ENCODE results near the gene CTNND2. TPM values are rescaled to one million over a fixed set of nuclear protein-coding genes. Genes with fewer than 3 reads are reported as not detected.

CTNND2 gene
- total RNA-seq, 3 donors from 2014 or later (not counting 1 experiment from before 2014, with no cell fraction given), result not detected

DNA sequence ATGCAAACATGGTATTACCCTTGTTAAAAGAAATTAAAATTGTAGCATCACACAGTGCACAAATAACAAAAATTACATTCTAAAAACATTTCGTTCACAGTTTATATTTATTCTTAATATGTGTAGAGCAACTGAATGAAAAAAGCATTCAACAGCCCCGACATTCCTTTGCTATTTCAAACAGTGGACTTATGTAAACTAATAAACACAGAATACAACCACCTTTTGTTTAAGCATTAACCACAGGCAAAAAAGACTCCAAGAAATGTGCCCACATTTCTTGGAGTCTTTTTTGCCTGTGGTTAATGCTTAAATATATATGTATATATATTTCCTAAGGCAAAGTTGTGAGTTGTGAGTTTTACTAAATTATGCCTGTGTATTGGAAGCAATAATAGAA, 610.7 kb downstream of the CTNND2 start:
- no peak for TF ChIP-seq CTCF (IDR thresholded peaks at IDR 0.05)
- Histone ChIP-seq H3K4me1 (ENCODE audit: control insufficient read depth, insufficient read depth, low read length) (no peaks in the 10 kb centered on the region), H3K27ac (ENCODE audit: low read length) (no peak overlapping the region), H3K36me3 (ENCODE audit: control insufficient read depth, insufficient read depth, low read length) (no peaks in the 10 kb centered on the region), H3K9me3 (ENCODE audit: control insufficient read depth, insufficient read depth, low read length) (no peaks in the 10 kb centered on the region), H3K4me3 (ENCODE audit: low read length) (no peak overlapping the region), H3K27me3 (ENCODE audit: control insufficient read depth, insufficient read depth, low read length) (no peaks in the 10 kb centered on the region)
- H3K9me3 Mint-ChIP-seq, result no peaks in the 10 kb centered on the region
- no peak overlapping the region for H3K27ac Mint-ChIP-seq
- ATAC-seq, result no peak
- peaks cover 0 to 1% of the 10 kb centered on the region in 2 donors for H3K27me3 Mint-ChIP-seq (ENCODE audit: low read depth in 2 of 2)
- H3K4me3 Mint-ChIP-seq, result no peak overlapping the region
- intact Hi-C loops (cut with micrococcal nuclease), result no loop called here
- H3K36me3 Mint-ChIP-seq, result no peaks in the 10 kb centered on the region
- H3K4me1 Mint-ChIP-seq, result peaks cover 0 to 4% of the 10 kb centered on the region in 2 donors
- WGBS (ENCODE audit: insufficient coverage), result 100% methylated on average over 1 of the region's 2 CpGs
- DNase-seq, result no peak

DNA sequence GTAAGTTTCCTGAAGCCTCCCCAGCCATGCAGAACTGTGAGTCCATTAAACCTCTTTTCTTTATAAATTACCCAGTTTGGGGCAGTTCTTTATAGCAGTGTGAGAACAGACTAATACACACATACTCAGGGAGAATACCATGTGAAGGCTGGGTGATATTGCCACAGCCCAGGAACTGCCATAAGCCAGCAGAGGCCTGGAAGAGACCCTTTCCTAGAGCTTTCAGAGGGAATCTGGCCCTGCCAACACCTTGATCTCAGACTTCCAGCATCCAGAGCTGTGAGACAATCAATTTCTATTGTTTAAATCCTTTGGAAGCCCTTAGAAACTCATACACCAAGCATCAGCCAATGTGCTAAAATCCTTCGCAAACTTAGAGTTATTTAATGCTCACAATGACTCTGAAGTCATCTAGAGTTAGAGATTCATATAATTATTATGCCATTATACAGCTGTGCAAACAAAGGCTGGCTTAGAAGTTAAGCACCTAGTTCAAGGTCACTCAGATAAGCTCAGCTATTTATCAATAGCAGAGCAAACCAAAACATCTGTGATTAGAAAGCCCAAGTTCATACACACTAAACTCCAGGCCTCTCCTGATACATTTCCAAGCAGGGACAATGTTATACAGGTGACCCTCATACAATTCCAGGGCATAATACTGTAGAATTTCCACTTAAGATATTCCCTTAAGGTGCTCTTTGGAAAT, 611.4 kb downstream of the CTNND2 start:
- Mint-ChIP-seq H3K9me3 (no peaks in the 10 kb centered on the region), H3K4me1 (peaks cover 0 to 4% of the 10 kb centered on the region in 2 donors), H3K27ac (no peak overlapping the region), H3K4me3 (no peak overlapping the region), H3K36me3 (no peaks in the 10 kb centered on the region), H3K27me3 (ENCODE audit: low read depth in 2 of 2) (peaks cover 0 to 3% of the 10 kb centered on the region in 2 donors)
- H3K36me3 ChIP-seq (ENCODE audit: control insufficient read depth, insufficient read depth, low read length), result no peaks in the 10 kb centered on the region
- no peaks in the 10 kb centered on the region for H3K4me1 ChIP-seq (ENCODE audit: control insufficient read depth, insufficient read depth, low read length)
- ATAC-seq (no peak), DNase-seq (no peak)
- TF ChIP-seq CTCF (IDR thresholded peaks at IDR 0.05), result no peak
- no peaks in the 10 kb centered on the region for H3K9me3 ChIP-seq (ENCODE audit: control insufficient read depth, insufficient read depth, low read length)
- no peak overlapping the region for H3K4me3 ChIP-seq (ENCODE audit: low read length)
- H3K27ac ChIP-seq (ENCODE audit: low read length), result no peak overlapping the region
- WGBS (ENCODE audit: insufficient coverage), result no CpG with 5 or more reads among the region's 1 CpG
- no peaks in the 10 kb centered on the region for H3K27me3 ChIP-seq (ENCODE audit: control insufficient read depth, insufficient read depth, low read length)
- intact Hi-C loops (cut with micrococcal nuclease), result no loop called here

GRCh38 chr5:11289733-11290132, 614.5 kb downstream of the CTNND2 start:
- 87% methylated on average over 5 of the region's 5 CpGs for WGBS (ENCODE audit: insufficient coverage)
- Mint-ChIP-seq H3K4me3 (no peak overlapping the region), H3K27me3 (ENCODE audit: low read depth in 2 of 2) (peaks cover 3 to 8% of the 10 kb centered on the region in 2 donors), H3K4me1 (peaks cover 0 to 4% of the 10 kb centered on the region in 2 donors), H3K9me3 (no peaks in the 10 kb centered on the region), H3K36me3 (no peaks in the 10 kb centered on the region), H3K27ac (no peak overlapping the region)
- Histone ChIP-seq H3K27me3 (ENCODE audit: control insufficient read depth, insufficient read depth, low read length) (no peaks in the 10 kb centered on the region), H3K36me3 (ENCODE audit: control insufficient read depth, insufficient read depth, low read length) (no peaks in the 10 kb centered on the region), H3K27ac (ENCODE audit: low read length) (no peak overlapping the region), H3K4me1 (ENCODE audit: control insufficient read depth, insufficient read depth, low read length) (no peaks in the 10 kb centered on the region), H3K9me3 (ENCODE audit: control insufficient read depth, insufficient read depth, low read length) (no peaks in the 10 kb centered on the region), H3K4me3 (ENCODE audit: low read length) (no peak overlapping the region)
- DNase-seq (no peak), ATAC-seq (no peak)
- intact Hi-C loops (cut with micrococcal nuclease), result no loop called here
- TF ChIP-seq CTCF (IDR thresholded peaks at IDR 0.05), result no peak

DNA sequence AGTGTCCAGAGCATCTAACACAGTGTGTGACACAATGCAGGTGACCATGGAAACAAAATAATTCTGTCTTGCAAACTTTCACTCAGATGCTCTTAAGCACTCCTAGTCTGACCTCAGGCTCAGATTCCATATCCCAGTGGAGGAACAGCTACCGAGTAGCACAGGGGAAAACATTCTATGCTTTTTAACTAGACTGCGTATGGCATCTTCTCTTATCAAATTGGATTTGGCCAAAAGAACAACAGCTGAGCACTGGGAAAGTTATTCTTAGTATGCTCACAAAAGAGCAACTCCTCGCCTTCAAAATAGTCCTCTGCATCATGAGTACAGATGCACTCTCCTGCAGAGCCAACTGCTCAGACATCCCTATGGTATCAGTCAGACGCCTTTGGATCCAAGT, 615.0 kb downstream of the CTNND2 start:
- H3K27me3 Mint-ChIP-seq (ENCODE audit: low read depth in 2 of 2), result peaks cover 6 to 13% of the 10 kb centered on the region in 2 donors
- H3K4me1 ChIP-seq (ENCODE audit: control insufficient read depth, insufficient read depth, low read length), result no peaks in the 10 kb centered on the region
- no peak for TF ChIP-seq CTCF (IDR thresholded peaks at IDR 0.05)
- ATAC-seq, result no peak
- H3K36me3 ChIP-seq (ENCODE audit: control insufficient read depth, insufficient read depth, low read length), result no peaks in the 10 kb centered on the region
- intact Hi-C loops (cut with micrococcal nuclease), result no loop called here
- H3K36me3 Mint-ChIP-seq, result no peaks in the 10 kb centered on the region
- no peak overlapping the region for H3K4me3 Mint-ChIP-seq
- H3K9me3 ChIP-seq (ENCODE audit: control insufficient read depth, insufficient read depth, low read length), result no peaks in the 10 kb centered on the region
- no peaks in the 10 kb centered on the region for H3K9me3 Mint-ChIP-seq
- H3K27ac ChIP-seq (ENCODE audit: low read length), result no peak overlapping the region
- H3K4me1 Mint-ChIP-seq, result peaks cover 0 to 4% of the 10 kb centered on the region in 2 donors
- H3K27me3 ChIP-seq (ENCODE audit: control insufficient read depth, insufficient read depth, low read length), result no peaks in the 10 kb centered on the region
- H3K4me3 ChIP-seq (ENCODE audit: low read length), result no peak overlapping the region
- WGBS (ENCODE audit: insufficient coverage), result 84% methylated on average over 4 of the region's 4 CpGs
- H3K27ac Mint-ChIP-seq, result peak overlapping the region in 1 of 2 donors; percentile 14
- no peak for DNase-seq
